ENCODE measurements around the gene MANBA.

DNA sequence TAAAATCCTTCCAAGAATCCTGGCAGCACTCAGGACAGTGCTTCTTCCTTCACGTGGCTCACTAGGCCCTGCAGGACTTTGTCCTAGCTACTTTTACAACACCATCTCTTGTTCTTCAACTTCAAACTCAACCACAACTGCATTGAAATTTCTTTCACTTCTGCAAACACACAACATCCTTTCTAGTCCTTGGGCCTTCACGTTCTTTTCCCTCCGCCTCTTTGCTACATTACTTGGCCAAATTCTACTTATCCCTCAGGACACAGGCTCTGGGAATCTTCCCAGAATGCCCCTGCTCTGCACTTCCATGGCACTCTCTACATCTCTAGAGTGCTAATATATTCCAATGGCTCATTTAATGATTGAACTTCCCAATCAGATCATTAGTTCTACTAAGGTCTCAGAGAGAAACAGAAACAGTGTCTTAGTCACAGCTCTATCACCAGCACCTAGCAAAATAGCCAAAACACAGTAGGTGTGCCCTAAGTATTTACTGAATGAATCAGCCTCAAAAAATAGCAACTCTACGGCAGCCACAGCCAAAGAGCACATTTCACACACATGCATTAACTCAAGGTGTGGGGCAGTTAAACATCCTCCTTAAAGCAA lies 73.3 kb downstream of the MANBA start:
- TF ChIP-seq CTCF (IDR thresholded peaks at IDR 0.05), result no peak
- TF ChIP-seq POLR2A (IDR thresholded peaks at IDR 0.05), result no peak

Measured in adrenal gland (tissue), 5 donors.